HG02884 (cell line): ENCODE results near the gene EMC8.
"Not testable (repeated sequence)": the region's sequence is repeated elsewhere in the genome, so short reads cannot be mapped to it uniquely, and the experiment has no call there.

Experiments
- ATAC-seq: cut with Tn5 transposase; IDR thresholded peaks from one replicate; pipeline ENCODE4 v1.9.1; 2021; ENCODE audit warnings: mild to moderate bottlenecking, moderate library complexity; ENCODE audit not compliant: unreplicated experiment

EMC8 gene

GRCh38 chr16:85799497-85800320, at the start of gene EMC8, which contains the start of gene COX4I1:
Gene EMC8, minus strand, starts transcription at chr16:85799544. Its CDS starts 249 bp downstream, at chr16:85799295.
Gene COX4I1, plus strand, starts transcription at chr16:85799695. Its CDS starts 1,511 bp downstream, at chr16:85801206.
- peak; percentile 85 for ATAC-seq

- no peak for ATAC-seq
Observed at GRCh38 chr16:85848986-85849385, 49.6 kb upstream of the EMC8 start.

GRCh38 chr16:85847681-85848601, 48.6 kb upstream of the EMC8 start:
- ATAC-seq: no peak

GRCh38 chr16:85847036-85847435, 47.7 kb upstream of the EMC8 start:
- no peak for ATAC-seq

- no peak for ATAC-seq
Observed at GRCh38 chr16:85846461-85846860, 47.1 kb upstream of the EMC8 start.

- ATAC-seq: no peak
Observed at GRCh38 chr16:85845266-85845665, 45.9 kb upstream of the EMC8 start.

- ATAC-seq: no peak
Observed at GRCh38 chr16:85844786-85845185, 45.4 kb upstream of the EMC8 start.

GRCh38 chr16:85844169-85844481, 44.8 kb upstream of the EMC8 start:
- no peak for ATAC-seq

- no peak for ATAC-seq
Observed at GRCh38 chr16:85843471-85844168, 44.3 kb upstream of the EMC8 start.

GRCh38 chr16:85842848-85843247, 43.5 kb upstream of the EMC8 start:
- no peak for ATAC-seq

- ATAC-seq: no peak
Observed at GRCh38 chr16:85842435-85842834, 43.1 kb upstream of the EMC8 start.

GRCh38 chr16:85840801-85841200, 41.5 kb upstream of the EMC8 start:
- ATAC-seq: no peak

GRCh38 chr16:85840395-85840794, 41.1 kb upstream of the EMC8 start:
- no peak for ATAC-seq

- no peak for ATAC-seq
Observed at GRCh38 chr16:85839681-85840240, 40.4 kb upstream of the EMC8 start.

- no peak for ATAC-seq
Observed at GRCh38 chr16:85838876-85839585, 39.7 kb upstream of the EMC8 start.

- no peak for ATAC-seq
Observed at GRCh38 chr16:85838381-85838780, 39.0 kb upstream of the EMC8 start.

- ATAC-seq: not testable (repeated sequence)
Observed at GRCh38 chr16:85837654-85838053, 38.3 kb upstream of the EMC8 start.

- ATAC-seq: no peak
Observed at GRCh38 chr16:85836706-85837582, 37.6 kb upstream of the EMC8 start.

- no peak for ATAC-seq
Observed at GRCh38 chr16:85835956-85836705, 36.8 kb upstream of the EMC8 start.
